ENCODE measurements around the gene PKLR. TPM values are rescaled to one million over a fixed set of nuclear protein-coding genes. Genes with fewer than 3 reads are reported as not detected.

PKLR gene
- total RNA-seq, 1 donor from 2014 or later, result 0.09 TPM

- peak; percentile 97 for DNase-seq
- H3K9me3 Mint-ChIP-seq, result no peaks in the 10 kb centered on the region
- H3K4me3 Mint-ChIP-seq, result peak overlapping the region; percentile 91
- peaks cover 26% of the 10 kb centered on the region for H3K36me3 Mint-ChIP-seq (ENCODE audit: low read depth)
- intact Hi-C loops (cut with micrococcal nuclease), result loop anchor here (1.0 to 10.0 kb wide), 10 partner anchors 15 to 424 kb away; partner anchors contain the start of genes CKS1B, ENTREP3, FDPS and HCN3
- peaks cover 36% of the 10 kb centered on the region for H3K4me1 Mint-ChIP-seq
- no peaks in the 10 kb centered on the region for H3K27me3 Mint-ChIP-seq
- H3K27ac Mint-ChIP-seq, result peak overlapping the region; percentile 58
Measured at GRCh38 chr1:155322953-155323728, 21.9 kb upstream of the PKLR start.

- DNase-seq, result peak; percentile 75
- Mint-ChIP-seq H3K4me1 (peaks cover 35% of the 10 kb centered on the region), H3K27me3 (no peaks in the 10 kb centered on the region), H3K27ac (peak overlapping the region; percentile 15), H3K9me3 (no peaks in the 10 kb centered on the region), H3K4me3 (peak overlapping the region; percentile 91), H3K36me3 (ENCODE audit: low read depth) (peaks cover 29% of the 10 kb centered on the region)
- intact Hi-C loops (cut with micrococcal nuclease), result loop anchor here (5.0 to 10.0 kb wide), 5 partner anchors 115 to 425 kb away; partner anchors contain the start of genes CKS1B, KRTCAP2, MTX1 and SHC1
Measured at GRCh38 chr1:155322571-155322952, 21.3 kb upstream of the PKLR start.

- Mint-ChIP-seq H3K27me3 (no peaks in the 10 kb centered on the region), H3K9me3 (no peaks in the 10 kb centered on the region), H3K4me1 (peaks cover 37% of the 10 kb centered on the region), H3K4me3 (peak overlapping the region; percentile 91), H3K27ac (peak overlapping the region; percentile 25), H3K36me3 (ENCODE audit: low read depth) (peaks cover 31% of the 10 kb centered on the region)
- intact Hi-C loops (cut with micrococcal nuclease), result loop anchor here (5.0 to 10.0 kb wide), 5 partner anchors 115 to 425 kb away; partner anchors contain the start of genes CKS1B, KRTCAP2, MTX1 and SHC1
- DNase-seq, result no peak
Measured at GRCh38 chr1:155321639-155322503, 20.6 kb upstream of the PKLR start.

- DNase-seq, result peak; percentile 95
- Mint-ChIP-seq H3K36me3 (ENCODE audit: low read depth) (peaks cover 37% of the 10 kb centered on the region), H3K27me3 (no peaks in the 10 kb centered on the region), H3K4me3 (peak within 1 kb of the TSS; percentile 91), H3K9me3 (no peaks in the 10 kb centered on the region), H3K4me1 (peaks cover 33% of the 10 kb centered on the region), H3K27ac (peak within 1 kb of the TSS; percentile 25)
- intact Hi-C loops (cut with micrococcal nuclease), result loop anchor here (5.0 to 10.0 kb wide), 5 partner anchors 114 to 426 kb away; partner anchors contain the start of genes CKS1B, KRTCAP2, MTX1 and SHC1
Measured at GRCh38 chr1:155320661-155321617, 19.7 kb upstream of the PKLR start, which contains the start of gene RUSC1. Gene RUSC1, plus strand, starts transcription at chr1:155320894. Its CDS starts 880 bp downstream, at chr1:155321774.

- intact Hi-C loops (cut with micrococcal nuclease), result loop anchor here (5.0 to 10.0 kb wide), 5 partner anchors 113 to 427 kb away; partner anchors contain the start of genes CKS1B, KRTCAP2, MTX1 and SHC1
- H3K4me1 Mint-ChIP-seq, result peaks cover 28% of the 10 kb centered on the region
- no peaks in the 10 kb centered on the region for H3K27me3 Mint-ChIP-seq
- H3K36me3 Mint-ChIP-seq (ENCODE audit: low read depth), result peaks cover 39% of the 10 kb centered on the region
- DNase-seq, result no peak
- H3K27ac Mint-ChIP-seq, result no peak overlapping the region
- H3K4me3 Mint-ChIP-seq, result peak overlapping the region; percentile 80
- H3K9me3 Mint-ChIP-seq, result no peaks in the 10 kb centered on the region
Measured at GRCh38 chr1:155320252-155320651, 19.0 kb upstream of the PKLR start.

DNA sequence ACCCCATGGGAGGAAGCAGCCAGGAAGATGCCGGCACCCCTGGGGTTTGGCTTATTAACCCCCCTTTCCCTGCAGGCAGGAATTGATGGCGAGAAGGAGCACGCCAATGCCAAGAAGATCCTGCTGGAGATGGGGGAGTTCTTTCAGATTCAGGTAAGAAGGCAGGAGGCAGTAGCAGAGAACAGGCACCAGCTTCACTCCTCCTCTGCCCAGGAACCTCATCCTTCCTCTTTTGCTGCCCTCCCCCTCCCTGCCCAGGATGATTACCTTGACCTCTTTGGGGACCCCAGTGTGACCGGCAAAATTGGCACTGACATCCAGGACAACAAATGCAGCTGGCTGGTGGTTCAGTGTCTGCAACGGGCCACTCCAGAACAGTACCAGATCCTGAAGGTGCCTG is 18.3 kb upstream of the PKLR start:
- no peak overlapping the region for H3K27ac Mint-ChIP-seq
- H3K36me3 Mint-ChIP-seq (ENCODE audit: low read depth), result peaks cover 45% of the 10 kb centered on the region
- intact Hi-C loops (cut with micrococcal nuclease), result no loop called here
- DNase-seq, result no peak
- H3K27me3 Mint-ChIP-seq, result no peaks in the 10 kb centered on the region
- H3K9me3 Mint-ChIP-seq, result no peaks in the 10 kb centered on the region
- peaks cover 26% of the 10 kb centered on the region for H3K4me1 Mint-ChIP-seq
- no peak overlapping the region for H3K4me3 Mint-ChIP-seq

DNA sequence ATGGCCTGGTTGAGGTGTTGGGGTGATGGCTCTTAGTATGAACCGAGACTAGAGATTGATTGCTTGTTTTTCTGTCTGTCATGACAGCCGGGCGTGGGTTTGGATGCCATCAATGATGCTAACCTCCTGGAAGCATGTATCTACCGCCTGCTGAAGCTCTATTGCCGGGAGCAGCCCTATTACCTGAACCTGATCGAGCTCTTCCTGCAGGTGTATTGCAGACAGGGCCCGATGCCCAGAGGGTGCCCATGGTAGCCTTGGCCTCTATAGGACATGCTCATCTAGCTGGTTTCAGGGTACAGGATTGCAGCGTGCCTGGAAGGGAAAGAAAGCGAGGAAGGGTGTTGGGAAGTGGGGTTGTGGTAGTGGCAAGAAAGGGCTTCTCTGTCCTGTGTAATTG is 16.8 kb upstream of the PKLR start:
- H3K4me3 Mint-ChIP-seq, result no peak overlapping the region
- H3K36me3 Mint-ChIP-seq (ENCODE audit: low read depth), result peaks cover 54% of the 10 kb centered on the region
- intact Hi-C loops (cut with micrococcal nuclease), result no loop called here
- peaks cover 32% of the 10 kb centered on the region for H3K4me1 Mint-ChIP-seq
- no peaks in the 10 kb centered on the region for H3K27me3 Mint-ChIP-seq
- H3K9me3 Mint-ChIP-seq, result no peaks in the 10 kb centered on the region
- no peak for DNase-seq
- no peak overlapping the region for H3K27ac Mint-ChIP-seq

- intact Hi-C loops (cut with micrococcal nuclease), result no loop called here
- Mint-ChIP-seq H3K27me3 (no peaks in the 10 kb centered on the region), H3K9me3 (no peaks in the 10 kb centered on the region), H3K36me3 (ENCODE audit: low read depth) (peaks cover 59% of the 10 kb centered on the region), H3K27ac (no peak overlapping the region), H3K4me3 (no peak overlapping the region), H3K4me1 (peaks cover 33% of the 10 kb centered on the region)
- no peak for DNase-seq
Measured at GRCh38 chr1:155316922-155317321, 15.7 kb upstream of the PKLR start.

DNA sequence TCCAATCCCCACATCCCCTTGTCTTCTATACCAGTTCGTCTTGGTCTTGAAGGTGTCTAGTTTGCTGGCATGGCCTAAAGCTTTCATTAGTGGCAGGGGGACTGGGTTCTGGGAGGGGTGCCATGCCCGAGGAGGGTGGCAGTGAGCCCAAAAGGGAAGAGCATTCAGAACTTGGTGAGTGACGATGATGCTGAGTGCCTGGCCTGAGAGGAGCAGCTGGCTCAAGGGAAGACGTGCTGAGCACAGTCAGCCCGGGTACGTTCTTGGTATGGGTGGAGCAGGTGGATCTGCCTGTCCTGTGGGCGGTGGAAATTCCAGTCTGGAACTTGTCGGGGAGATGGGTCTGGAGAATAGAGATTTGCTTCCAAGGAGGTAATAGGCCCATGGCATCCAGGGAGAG is 12.0 kb upstream of the PKLR start:
- DNase-seq, result no peak
- Mint-ChIP-seq H3K9me3 (no peaks in the 10 kb centered on the region), H3K27ac (peak overlapping the region; percentile 36), H3K4me1 (peaks cover 36% of the 10 kb centered on the region), H3K36me3 (ENCODE audit: low read depth) (peaks cover 73% of the 10 kb centered on the region), H3K4me3 (no peak overlapping the region), H3K27me3 (no peaks in the 10 kb centered on the region)
- intact Hi-C loops (cut with micrococcal nuclease), result no loop called here

GRCh38 chr1:155309423-155310021 is 8.3 kb upstream of the PKLR start:
- H3K27ac Mint-ChIP-seq, result peak overlapping the region; percentile 92
- H3K36me3 Mint-ChIP-seq (ENCODE audit: low read depth), result peaks cover 48% of the 10 kb centered on the region
- no peaks in the 10 kb centered on the region for H3K27me3 Mint-ChIP-seq
- no peaks in the 10 kb centered on the region for H3K9me3 Mint-ChIP-seq
- peak overlapping the region; percentile 99 for H3K4me3 Mint-ChIP-seq
- intact Hi-C loops (cut with micrococcal nuclease), result loop anchor here (2.0 to 5.0 kb wide), 2 partner anchors 59 to 117 kb away; no protein-coding TSS in a partner anchor
- H3K4me1 Mint-ChIP-seq, result peaks cover 39% of the 10 kb centered on the region
- DNase-seq, result peak; percentile 65

DNA sequence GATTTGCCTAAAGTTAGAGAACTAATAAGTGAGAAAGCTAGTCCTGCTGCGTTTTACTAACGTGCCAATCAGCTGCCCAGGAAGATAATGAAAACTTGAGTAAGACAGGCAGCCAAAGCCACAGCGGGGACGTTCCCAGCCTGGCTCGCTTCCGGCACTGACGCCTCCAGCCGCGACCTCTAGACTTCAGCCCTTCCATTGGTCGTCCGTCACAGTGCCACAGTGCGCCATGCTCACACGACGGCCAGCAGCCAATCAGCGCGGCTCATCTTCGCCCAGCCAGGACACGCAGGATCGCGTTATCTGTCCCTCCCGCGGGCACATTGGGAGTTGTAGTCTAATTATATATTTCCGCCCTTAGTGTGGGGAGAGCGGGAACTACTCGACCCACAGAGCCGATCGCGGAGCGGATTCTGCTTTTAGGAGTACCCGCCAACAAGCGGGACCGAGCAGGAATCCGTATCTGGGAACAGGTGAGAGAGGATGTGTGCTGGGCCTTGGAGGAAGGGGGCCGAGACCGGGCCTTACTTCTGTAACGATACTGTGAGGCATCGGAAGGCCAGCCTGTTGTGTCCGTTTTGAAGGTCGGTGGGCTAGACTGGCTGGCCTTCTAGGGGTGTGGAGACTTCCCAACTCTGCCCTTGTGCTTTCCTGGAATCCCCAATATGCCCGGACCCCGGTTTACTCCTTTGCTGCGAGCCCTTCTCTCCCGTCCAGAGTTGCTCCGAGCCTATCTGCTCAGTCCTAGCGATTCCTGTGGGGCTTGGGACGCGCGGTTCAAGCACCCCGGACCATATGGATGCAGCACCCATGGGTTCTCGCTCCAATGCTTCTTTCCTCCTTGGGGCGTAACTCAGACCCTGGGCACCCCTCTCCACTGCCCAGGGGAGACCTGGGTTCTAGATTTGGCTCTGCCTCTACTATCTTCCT is 7.5 kb upstream of the PKLR start, which contains the start of gene FDPS:
FDPS (plus strand) TSS at position 374 of the 930 bp plus-strand sequence. CDS start 924 bp downstream, outside the sequence.
- intact Hi-C loops (cut with micrococcal nuclease), result loop anchor here (1.0 to 5.0 kb wide), 5 partner anchors 15 to 116 kb away; partner anchors contain the start of gene SCAMP3
- H3K36me3 Mint-ChIP-seq (ENCODE audit: low read depth), result peaks cover 45% of the 10 kb centered on the region
- H3K9me3 Mint-ChIP-seq, result no peaks in the 10 kb centered on the region

More for the DNA sequence above, 7.5 kb upstream of the PKLR start, which contains the start of gene FDPS:
- Mint-ChIP-seq H3K27ac (peak within 1 kb of the TSS; percentile 92), H3K4me1 (peaks cover 39% of the 10 kb centered on the region), H3K27me3 (no peaks in the 10 kb centered on the region), H3K4me3 (peak within 1 kb of the TSS; percentile 99)
- peak; percentile 99 for DNase-seq
